HG03175 (cell line): ENCODE measurements around the gene TRMT1.

Source experiments
- ATAC-seq: cut with Tn5 transposase; IDR thresholded peaks from one replicate; pipeline ENCODE4 v1.9.1; 2021; ENCODE audit warnings: mild to moderate bottlenecking, moderate library complexity; ENCODE audit not compliant: unreplicated experiment

The TRMT1 gene

DNA sequence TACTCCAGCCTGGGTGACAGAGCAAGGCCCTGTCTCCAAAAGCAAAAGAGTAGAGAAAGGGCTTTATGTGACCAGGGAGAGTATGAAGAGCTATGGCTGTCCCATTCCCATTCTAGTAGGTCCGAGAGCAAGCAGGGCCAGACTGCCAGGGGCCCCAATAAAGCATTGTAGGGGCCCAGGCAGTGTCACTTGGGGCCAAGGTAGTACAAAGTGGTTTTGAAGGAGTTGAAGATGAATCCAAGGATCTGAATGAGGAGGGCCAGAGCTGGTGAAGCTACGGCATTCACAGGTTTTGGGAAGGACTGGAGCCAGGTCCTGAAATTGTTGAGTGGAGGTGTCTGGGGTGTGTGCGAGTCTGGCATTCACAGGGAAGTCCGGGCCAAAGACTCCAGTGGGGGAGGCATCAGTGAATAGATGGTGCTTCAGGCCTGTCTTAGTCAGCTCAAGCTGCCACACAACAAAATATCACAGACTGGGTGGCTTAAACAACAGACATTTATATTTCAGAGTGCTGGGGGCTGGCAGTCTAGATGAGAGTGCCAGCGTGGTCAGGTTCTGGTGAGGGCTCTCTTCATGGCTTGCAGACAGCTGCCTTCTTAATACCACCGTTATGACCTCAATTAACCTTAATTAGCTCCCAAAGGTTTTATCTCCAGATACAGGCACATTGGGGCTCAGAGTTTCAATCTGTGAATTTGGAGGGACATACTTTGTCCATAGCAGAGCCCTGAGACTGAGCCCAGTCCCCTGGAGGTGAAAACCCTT, 11.5 kb upstream of the TRMT1 start:
- ATAC-seq = no peak

DNA sequence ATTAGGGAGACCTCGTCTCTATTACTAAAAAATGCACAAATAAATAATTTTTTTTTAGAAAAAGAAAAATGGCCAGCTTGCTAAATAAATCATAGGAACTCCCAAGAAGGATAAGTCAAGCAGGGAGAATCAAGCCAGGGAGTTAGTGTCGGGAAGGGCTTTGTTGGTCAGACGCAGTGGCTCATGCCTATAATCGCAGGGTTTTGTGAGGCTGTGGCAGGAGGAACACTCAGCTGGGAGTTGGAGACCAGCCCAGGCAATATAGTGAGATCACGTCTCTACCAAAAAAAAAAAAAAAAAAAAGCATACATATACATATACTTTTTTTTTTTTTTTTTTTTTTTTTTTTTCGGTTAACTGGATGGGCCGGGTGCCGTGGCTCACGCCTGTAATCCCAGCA, 10.5 kb upstream of the TRMT1 start:
- no peak for ATAC-seq

DNA sequence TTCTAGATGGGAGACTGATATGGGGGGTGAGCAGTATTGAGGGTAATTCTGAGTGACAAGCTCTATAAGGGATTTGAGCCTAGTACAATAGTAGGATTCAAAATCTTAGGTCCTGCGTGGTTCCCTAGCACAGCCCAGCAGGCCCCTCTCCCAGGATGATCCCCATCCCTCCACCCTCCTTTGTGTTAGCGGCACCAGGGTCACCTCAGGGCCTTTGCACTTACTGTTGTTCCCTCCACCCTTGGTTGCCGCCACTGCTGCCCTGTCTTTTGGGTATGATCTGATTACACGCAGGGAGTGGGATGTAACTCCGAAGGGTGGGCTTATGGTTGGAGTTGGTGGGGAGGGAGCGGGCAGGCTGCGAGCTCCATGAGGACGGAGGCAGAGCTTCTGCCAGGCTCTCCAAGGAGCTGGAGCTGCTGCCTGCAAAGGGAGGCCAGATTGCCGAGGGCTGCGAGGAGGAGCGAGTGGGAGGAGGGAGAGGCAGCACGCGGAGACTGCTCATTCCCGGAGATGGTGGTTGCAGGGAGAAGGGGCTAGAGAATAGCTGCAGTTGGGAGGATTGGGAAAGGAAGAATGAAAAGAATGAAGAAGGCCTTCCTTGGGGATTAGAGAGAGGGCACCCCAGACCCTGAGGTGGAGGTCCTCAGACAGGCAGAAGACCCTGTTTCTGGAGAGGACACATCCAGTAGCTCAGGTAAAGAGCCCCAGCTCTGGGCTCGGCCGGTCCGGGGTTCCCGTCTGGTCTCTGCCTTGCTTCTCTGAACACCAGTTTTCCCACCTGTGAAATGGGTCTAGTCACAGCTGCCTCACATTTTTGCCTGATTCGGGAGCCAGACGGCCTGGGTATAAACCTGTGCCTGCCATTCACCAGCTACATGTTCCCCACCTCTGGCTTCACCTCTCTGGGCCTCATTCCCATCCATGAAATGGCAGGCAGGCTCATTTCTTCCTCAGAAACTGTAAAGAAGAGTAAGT, 6.7 kb upstream of the TRMT1 start:
- ATAC-seq = no peak

DNA sequence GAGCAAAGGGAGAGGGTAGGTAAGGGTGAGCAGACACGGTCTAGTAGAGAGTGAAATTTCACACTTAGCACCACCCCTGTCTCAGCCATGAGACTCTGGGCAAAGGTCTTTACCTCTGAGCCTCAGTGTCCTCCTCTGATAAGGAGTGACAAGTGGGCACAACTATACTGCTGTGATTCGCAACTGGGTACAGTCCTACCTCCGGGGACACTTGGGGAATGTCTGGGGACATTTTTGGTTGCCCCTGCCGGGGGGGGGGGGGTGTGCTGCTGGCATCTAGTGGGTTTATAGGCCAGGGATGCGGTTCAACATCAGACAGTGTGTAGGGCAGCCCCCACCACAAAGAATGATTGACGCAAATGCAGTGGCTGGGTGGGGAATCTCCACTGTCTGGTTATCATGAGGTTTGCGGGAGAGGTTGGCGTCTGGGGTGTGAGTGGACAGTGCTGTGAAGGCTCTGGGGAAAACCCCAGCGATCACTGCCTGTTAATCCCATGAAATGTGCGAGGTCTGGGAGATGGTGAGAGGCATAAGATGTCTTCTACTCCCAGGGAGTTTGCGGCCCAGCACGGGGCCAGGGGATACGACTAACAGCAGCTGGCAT, 5.8 kb upstream of the TRMT1 start:
- no peak for ATAC-seq

DNA sequence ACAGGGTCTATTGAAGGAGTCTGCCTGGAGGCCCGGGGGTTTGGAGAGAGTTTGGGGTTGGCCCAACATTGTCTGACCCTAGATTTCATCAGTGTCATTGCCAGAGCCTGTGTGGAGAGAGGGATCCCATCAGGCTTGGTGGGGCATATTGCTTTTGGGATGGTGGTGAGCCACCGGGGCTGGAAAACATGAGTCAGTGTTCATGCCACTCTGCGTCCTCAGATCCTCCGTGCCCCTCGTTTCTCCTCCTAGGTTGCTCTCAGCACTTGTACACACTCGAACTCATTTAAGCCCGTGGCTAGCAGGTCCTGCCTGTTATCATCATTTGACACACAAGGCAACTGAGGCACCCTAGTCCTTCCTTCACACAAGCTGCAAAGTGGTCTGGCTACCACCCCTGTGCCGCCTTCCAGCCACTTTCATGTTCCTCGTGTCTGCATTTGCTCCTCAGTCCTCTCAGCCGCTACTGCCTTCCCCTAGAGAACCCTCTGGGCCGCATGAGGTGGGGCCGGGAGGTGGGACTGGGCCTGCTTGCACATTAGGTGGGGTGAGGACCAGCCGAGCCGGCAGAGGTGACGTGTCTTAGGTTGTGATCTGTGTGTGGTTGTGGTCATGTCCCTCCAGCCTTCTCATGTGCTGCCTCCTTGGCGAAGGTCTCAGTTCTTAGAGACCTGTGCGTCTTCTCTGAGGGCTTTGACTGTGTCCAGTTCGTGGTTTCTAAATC, 5.2 kb upstream of the TRMT1 start:
- no peak for ATAC-seq

DNA sequence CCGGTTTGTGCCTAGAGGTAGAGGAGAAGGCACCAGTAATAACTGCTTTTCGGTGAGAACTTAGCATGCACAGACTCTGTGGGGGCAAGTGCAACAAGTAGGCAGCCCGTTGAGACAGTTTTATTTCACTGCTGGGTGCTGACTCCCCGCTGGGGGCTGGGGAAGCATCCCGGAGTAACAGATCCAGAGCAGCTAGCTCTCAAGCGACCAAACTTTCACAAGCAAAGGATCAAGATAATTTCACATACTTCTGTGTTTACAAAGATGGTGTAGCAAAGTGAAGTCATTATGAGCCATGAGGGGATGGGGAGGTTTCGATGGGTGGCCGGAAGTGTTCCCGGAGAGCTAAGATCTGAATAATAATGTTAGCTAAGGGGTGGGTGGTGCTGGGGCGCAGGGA, 4.3 kb upstream of the TRMT1 start:
- no peak for ATAC-seq

DNA sequence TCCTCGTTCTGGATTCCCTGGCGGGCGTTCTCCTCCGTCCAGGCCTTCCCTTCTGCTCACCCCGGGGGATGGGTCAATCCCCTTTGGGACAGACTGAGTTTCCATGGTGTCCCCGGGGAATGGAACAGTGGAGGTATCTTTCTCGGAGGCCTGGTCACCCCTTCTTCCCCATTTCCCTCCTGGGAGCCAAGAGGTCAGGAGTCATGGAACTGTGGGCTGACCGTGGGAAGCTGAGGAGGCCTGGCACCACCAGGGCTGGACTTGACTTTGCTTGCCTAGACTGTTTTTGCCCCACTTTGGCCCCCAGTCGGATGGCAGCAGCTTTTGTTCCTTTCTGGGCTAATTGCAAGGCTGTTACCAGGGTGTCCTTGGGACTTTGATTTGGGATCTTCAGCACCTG, 3.5 kb upstream of the TRMT1 start:
- no peak for ATAC-seq

DNA sequence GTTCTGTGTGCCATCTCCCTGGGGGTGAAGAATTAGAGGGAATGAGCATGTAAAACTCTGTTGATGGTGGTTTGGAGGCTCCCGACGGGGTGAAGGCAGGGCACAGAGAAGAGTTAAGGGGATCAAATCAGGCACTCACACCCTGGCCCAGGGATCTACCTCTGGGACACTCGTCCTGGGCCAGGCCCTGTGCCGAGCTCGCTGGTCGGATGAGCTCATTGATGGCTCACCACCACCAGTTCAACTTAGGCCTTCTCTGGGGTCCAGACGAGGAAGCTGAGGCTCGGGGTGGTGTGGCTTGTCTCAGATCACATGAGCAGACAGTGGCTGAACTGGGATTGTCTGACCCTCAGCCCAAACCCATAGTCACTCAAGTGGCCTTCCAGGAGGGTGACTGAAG, 3.1 kb upstream of the TRMT1 start:
- no peak for ATAC-seq

DNA sequence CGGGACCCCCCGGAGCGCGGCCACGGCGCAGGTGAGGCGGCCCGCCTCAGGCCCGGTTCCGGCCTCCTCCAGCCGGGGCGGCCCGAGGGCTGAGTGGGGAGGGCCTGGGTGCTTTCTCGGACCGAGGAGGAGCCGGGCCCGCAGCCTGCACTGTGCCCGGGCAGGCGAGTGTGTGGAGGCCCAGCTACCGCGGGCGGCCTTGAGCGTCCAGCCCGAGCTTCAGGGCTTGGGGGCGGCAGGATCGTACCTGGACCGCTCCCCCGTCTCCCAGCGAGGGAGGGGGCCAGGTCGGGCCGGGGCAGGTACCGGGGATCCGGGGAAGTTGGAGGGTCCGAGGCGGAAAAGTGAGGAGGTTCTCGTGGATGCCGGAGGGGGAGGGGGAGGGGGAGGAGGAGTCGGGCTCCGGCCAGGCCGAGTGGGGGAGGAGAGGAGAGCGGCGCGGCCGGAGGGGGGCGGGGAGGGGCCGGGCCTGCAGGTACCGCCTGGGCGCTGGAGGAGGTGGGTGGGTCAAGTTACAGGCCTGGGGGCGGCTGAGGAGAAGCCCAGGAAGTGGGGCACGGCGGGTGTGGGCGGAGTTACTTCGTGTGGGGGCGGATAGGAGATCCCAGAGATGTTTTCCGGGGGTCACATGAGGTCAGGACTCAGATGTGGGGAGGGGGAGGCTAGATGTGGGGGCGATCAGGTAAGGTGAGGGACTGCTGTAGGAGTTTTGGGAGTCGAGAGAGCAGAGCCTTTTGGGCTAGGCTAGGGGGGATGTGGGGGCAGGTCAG, 2.1 kb upstream of the TRMT1 start:
- peak; percentile 11 for ATAC-seq

DNA sequence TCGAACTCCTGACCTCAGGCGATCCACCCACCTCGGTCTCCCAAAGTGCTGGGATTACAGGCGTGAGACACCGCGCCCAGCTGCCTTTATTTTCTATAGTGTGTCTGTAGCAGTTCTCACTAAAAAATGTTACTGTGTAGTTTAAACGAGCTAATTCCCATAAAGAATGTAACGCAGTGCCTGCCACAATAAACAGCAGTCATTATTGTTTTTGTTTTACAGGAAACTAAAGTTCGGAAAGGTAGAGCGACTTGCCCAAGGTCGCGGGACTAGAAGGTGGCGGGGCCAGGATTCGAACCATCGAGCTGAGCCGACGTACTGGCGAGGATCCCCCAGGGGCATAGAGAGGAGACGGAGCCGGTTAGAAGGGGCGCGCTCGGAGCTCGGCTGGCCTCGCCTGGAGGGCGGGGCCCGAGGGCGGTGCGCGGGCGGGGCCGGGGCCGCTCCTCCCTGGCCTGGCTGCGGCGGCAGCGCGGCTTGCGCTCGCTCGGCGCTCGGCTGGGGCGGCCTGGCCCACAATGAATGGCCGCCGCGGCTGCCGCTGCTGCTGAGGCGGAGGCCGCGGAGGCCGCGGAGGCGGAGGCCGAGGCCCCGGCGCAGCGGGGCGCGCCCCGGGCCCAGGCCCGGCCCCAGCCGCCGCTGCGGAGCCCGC, 1.4 kb upstream of the TRMT1 start, which contains the start of gene NACC1:
Gene NACC1, plus strand, starts transcription at position 493 of the 652 bp plus-strand sequence. CDS start 16,944 bp downstream, outside the sequence.
- peak; percentile 67 for ATAC-seq

DNA sequence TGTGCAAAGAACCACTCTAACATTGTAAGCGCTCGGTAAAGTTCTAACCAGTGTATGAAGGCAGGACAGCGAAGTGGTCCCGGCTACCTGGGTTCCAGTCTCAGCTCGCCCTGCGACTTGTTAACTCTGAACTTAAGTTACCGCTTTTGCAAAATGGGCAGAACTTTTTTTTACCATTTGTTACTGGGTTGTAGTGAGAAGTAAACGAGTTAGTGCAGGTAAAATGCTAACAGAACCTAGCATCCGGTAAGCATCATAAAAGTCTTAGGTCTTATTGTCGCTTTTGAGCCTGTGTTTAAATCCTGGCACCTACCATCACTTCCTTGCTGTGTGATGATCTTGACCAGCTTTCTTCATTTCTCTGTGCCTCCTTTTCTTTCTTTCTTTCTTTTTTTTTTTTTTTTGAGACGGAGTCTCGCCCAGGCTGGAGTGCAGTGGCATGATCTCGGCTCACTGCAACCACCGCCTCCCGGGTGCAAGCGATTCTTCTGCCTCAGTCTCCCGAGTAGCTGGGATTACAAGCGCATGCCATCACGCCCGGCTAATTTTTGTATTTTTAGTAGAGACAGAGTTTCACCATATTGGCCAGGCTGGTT, 734 bp upstream of the TRMT1 start:
- peak; percentile 13 for ATAC-seq

DNA sequence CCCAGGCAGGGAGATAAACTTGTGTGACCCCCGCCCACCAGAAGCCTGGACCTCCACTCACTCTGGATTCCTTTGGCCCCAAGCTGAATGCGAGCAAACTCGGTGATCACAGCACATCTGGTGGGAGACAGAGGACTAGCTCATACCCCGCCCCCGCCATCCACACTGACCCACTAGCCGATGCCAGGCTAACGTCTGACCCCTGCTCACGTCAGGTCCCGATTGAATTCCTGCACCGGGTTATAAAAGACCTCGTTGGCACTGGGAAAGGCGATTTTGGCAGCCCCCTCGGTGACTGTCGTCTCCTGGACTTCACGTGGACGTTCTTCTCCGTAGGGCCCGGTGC, 631 bp downstream of the TRMT1 start:
- ATAC-seq = no peak

DNA sequence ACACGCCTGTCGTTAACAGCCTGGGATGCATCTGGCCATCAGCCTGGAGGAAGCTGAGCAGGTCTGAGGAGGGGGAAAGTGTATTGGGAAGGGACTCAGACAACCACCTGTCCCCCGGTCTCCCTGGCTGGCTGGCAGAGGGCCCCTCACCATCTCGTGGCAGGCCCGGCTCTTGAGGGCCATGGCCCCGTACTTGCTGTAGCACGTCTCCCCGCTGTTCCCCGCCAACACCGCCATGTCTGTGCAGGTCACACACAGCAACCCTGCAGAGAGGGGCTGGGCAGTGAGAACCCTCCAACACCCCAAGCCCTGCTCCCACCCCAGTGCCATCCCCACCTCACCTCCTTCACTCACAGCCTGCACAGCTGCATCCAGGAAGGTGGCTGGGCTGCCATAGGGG, 4.0 kb downstream of the TRMT1 start:
- no peak for ATAC-seq

DNA sequence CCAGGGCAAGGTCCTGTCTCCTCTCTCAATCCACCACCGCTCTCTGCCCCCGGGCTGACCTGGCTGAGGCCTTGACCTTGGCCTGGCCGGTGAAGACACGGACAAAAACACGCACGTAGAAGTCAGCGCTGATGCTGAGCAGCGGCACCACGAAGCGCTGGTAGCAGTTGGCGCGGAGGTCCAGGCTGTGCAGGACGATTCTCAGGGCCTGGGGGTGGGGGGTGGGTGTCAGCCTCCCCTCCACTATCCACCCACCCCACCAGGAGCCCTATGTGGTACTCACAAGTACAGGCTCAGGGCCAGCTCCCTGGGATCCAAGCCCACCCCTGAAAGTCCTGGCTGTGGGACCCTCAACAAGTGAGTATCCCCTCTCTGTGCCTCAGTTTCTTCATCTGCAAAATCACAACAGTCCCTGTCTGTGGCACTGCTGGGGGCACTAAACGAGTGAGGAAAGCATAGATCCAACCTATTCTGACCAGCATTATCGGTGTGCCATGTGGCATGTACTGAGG, 6.4 kb downstream of the TRMT1 start:
- no peak for ATAC-seq

DNA sequence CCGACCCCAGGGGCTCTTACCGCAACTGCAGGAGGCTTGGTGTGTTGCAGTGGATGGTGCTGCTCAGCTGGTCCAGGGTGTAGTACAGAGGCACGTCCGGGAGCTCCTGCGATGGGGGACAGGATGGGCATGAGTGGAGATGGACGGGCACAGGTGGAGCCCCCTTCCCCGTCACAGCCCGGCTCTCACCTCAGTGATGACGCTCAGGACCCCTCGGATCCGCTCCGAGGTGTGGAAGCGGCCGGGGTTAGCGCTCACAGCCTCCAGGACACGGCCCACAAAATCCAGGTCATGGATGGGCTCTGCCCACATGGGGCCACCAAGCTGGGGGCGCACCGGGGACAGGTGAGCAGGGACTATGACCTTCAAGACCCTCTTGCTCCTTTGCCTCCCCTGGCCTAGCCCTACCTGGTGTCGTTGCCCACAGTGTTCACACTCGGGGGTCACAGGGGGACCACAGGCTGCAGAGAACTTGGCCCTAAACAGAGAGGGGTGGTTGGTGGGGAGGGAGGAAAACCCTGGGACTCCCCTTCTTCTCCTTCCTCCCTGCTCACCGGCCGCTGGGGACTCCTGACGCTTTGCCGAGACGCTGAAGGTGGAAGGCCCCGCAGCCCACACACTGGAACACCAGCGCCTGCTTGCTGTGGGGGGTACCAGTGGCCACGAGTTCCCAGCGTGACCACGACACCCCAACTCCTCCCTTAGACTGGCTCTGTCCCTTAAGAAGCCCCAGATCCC, 7.0 kb downstream of the TRMT1 start:
- no peak for ATAC-seq

DNA sequence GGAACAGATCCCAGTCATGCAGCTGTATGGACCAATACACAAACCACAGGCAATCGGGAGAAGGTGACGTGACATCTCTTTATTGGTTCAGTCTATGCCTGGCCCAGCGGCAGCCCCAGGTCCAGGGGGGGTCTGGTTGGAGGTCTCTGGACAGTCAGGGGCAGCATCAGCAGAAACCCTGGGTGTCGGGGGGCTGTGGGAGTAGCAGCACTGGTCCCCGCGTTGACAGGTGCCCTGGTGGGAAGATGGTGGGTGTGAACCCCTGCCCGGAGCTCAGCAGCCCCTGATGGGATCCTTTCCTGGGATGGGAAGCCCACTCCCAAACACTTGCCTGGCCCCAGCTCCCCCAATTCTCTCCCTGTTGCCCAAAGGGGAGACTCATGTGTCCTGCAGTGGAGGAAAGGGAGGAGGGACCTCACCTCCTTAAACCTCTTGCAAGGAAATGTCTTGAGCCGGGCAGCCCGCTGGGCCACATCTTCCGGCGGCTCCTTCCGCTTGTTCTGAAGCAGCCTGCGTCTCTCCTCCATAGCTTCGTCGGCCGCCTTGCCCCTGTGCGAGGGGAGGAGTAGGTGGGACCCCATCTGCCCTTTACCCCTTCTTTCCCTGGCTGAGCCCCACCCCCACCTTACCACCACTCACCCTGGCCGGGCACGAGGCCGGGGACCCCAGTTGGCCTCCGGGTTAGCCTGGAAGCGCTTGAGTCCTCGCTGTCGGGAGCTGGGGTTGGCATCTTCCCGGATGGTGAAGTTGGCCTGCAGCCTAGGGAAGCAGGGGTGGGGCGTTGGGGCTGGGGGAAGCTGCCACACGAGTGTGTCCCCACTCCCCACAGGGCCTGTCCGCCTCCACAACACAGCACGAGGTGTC, 11.5 kb downstream of the TRMT1 start:
- no peak for ATAC-seq

DNA sequence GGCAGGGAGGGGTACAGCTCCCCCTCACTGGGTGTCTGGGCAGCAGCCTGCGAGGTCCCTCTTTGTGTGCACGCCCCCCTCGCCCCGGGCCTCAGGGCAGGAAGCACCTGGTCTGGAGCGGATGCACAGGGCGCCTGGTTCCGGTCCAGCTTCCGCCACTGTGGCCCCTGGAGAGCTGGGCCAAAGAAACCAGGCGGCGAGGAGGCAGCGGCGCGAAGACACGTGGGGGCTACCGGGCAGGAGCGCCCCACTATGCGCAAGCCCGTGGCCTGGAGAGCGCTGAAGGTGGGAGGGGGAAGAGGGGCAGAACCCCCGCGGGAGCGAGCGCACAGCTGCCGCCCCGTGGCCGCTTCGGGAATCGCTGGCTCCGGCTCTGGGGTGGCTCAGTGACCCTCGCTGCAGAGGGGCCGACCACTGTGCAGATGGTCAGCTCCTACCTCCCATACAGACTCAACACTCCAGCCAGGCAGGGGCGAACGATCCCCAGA, 12.1 kb downstream of the TRMT1 start:
- ATAC-seq = peak; percentile 34
